Spleen (tissue), 7 donors: ENCODE measurements around the gene ARL10.

ENCODE experiments used
- POLR2AphosphoS5 ChIP-seq, 3 donors: sonication (generic); formaldehyde crosslinking; IDR thresholded peaks; one replicate each; pipeline ENCODE4 v1.5.1; 2017; ENCODE audit warnings: antibody characterized with exemption in 3 of 3
- TF ChIP-seq, protein P1 (sequence below), 11 experiments: fragments of 200-600 bp in 7 of 11; fragments of 450-650 bp in 4 of 11; sonication (generic) in 4 of 11; IDR thresholded peaks in 8 of 11; conservative IDR thresholded peaks in 3 of 11; 1 replicate in 7 of 11; 2 replicates in 4 of 11; pipeline versions ENCODE4 v1.4.0 to v1.8.0; 2016 to 2021; ENCODE audit warnings: antibody characterized with exemption in 11 of 11, inconsistent platforms in 4 of 11, mild to moderate bottlenecking in 1 of 11
- donor health status: DM: no; HTN: no; CAD: no; lungs with moderate emphysema.
- donor health status: DM: no; HTN: no; CAD: no.
- donor health status: DM: no; HTN: no; CAD: no.

DNA sequence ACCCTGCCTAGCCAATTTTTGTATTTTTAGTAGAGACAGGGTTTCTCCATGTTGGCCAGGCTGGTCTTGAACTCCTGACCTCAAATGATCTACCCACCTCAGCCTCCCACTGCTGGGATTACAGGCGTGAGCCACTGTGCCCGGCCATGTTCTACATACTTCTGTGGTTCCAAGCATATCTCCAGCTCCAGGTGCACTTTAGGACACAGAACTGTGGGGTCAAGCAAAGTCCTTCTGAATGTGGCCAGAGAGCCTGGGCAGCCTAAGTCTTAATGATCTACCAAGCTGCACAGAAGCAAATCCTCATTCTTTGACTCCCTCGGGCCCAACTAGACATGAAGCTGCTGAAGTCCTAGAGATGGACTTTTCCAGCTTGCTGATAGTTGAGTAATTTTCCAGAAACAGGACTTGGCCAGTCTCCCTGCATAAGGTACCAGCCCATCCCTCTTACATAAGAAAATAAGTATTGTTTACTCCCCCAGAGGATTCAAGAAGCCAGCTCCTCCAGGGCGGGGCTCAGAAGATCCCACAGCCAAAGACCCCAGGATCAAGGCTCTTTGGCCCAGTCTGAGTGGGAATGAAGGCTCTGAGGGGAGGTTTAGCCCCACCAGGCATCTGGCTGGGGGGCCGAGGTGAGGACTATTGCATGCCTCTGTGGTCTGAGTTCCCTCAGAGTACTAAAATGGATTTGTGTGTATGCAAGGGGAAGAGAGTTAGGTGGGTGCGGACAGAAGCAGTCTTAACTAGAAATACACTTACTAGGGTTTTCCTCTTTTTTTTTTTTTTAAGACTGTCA lies 42.4 kb downstream of the ARL10 start:
- TF ChIP-seq POLR2AphosphoS5 (IDR thresholded peaks at IDR 0.05) = no peak
- TF ChIP-seq, protein P1, sequence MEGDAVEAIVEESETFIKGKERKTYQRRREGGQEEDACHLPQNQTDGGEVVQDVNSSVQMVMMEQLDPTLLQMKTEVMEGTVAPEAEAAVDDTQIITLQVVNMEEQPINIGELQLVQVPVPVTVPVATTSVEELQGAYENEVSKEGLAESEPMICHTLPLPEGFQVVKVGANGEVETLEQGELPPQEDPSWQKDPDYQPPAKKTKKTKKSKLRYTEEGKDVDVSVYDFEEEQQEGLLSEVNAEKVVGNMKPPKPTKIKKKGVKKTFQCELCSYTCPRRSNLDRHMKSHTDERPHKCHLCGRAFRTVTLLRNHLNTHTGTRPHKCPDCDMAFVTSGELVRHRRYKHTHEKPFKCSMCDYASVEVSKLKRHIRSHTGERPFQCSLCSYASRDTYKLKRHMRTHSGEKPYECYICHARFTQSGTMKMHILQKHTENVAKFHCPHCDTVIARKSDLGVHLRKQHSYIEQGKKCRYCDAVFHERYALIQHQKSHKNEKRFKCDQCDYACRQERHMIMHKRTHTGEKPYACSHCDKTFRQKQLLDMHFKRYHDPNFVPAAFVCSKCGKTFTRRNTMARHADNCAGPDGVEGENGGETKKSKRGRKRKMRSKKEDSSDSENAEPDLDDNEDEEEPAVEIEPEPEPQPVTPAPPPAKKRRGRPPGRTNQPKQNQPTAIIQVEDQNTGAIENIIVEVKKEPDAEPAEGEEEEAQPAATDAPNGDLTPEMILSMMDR (IDR thresholded peaks at IDR 0.05 in 8 of 11, conservative IDR thresholded peaks at IDR 0.05 in 3 of 11) = no peak
